ENCODE measurements around the gene MARK1.

The MARK1 gene
- 0 to 0.40 (median 0.08) reads per million in 18 experiments for total RNA-seq

- DNase-seq = peak in 1 of 2 donors; percentile 1
These were observed at the start of gene MARK1 for GRCh38 chr1:220527908-220528678. MARK1 (plus strand) TSS chr1:220528136; CDS start chr1:220528823, 687 bp downstream.

- no peak for DNase-seq
These were observed 44.2 kb upstream of the MARK1 start for GRCh38 chr1:220483700-220484099.

- no peak for DNase-seq
These were observed 43.8 kb upstream of the MARK1 start for GRCh38 chr1:220484135-220484534.

GRCh38 chr1:220485131-220485530 lies 42.8 kb upstream of the MARK1 start:
- DNase-seq = no peak

- DNase-seq = no peak
These were observed 42.1 kb upstream of the MARK1 start for GRCh38 chr1:220485791-220486190.

GRCh38 chr1:220487297-220487820 lies 40.6 kb upstream of the MARK1 start:
- peak; percentile 13 to 22 for DNase-seq

- DNase-seq = no peak
These were observed 36.0 kb upstream of the MARK1 start for GRCh38 chr1:220491891-220492290.

GRCh38 chr1:220497220-220497947 lies 30.6 kb upstream of the MARK1 start:
- no peak for DNase-seq

GRCh38 chr1:220498188-220498587 lies 29.7 kb upstream of the MARK1 start:
- DNase-seq = no peak

- no peak for DNase-seq
These were observed 27.6 kb upstream of the MARK1 start for GRCh38 chr1:220500372-220500771.

GRCh38 chr1:220504329-220504728 lies 23.6 kb upstream of the MARK1 start:
- no peak for DNase-seq

GRCh38 chr1:220507085-220507484 lies 20.9 kb upstream of the MARK1 start:
- no peak for DNase-seq

- no peak for DNase-seq
These were observed 16.8 kb upstream of the MARK1 start for GRCh38 chr1:220511179-220511578.

GRCh38 chr1:220511785-220512184 lies 16.2 kb upstream of the MARK1 start:
- no peak for DNase-seq

- DNase-seq = no peak
These were observed 14.1 kb upstream of the MARK1 start for GRCh38 chr1:220513834-220514233.

GRCh38 chr1:220514256-220514655 lies 13.7 kb upstream of the MARK1 start:
- DNase-seq = no peak

GRCh38 chr1:220516014-220516721 lies 11.8 kb upstream of the MARK1 start:
- DNase-seq = no peak

GRCh38 chr1:220516722-220517042 lies 11.3 kb upstream of the MARK1 start:
- DNase-seq = no peak

GRCh38 chr1:220521778-220522177 lies 6.2 kb upstream of the MARK1 start:
- DNase-seq = no peak

- no peak for DNase-seq
These were observed 1.6 kb upstream of the MARK1 start for GRCh38 chr1:220526294-220526693.

- no peak for DNase-seq
These were observed 543 bp upstream of the MARK1 start for GRCh38 chr1:220527279-220527907.

- no peak for DNase-seq
These were observed 954 bp downstream of the MARK1 start for GRCh38 chr1:220528679-220529501.

All from inflammatory macrophage (primary cell).